Stimulated activated CD8-positive, alpha-beta memory T cell treated with anti-CD3 and anti-CD28 coated beads, Interleukin-4, amount 100 ng/mL, for 24 hours (primary cell): Measurements from ENCODE around the gene CCNDBP1.
"Not testable (repeated sequence)": the region's sequence is repeated elsewhere in the genome, so short reads cannot be mapped to it uniquely, and the experiment has no call there.

Experiments
- DNase-seq: peaks from one replicate; pipeline ENCODE4 v3.0.0-alpha.2; 2020; ENCODE audit warnings: low read depth

CCNDBP1 gene

GRCh38 chr15:43193710-43194109 lies 8.5 kb downstream of the CCNDBP1 start:
- DNase-seq: no peak

GRCh38 chr15:43194795-43195194 lies 9.6 kb downstream of the CCNDBP1 start:
- DNase-seq: no peak

DNA sequence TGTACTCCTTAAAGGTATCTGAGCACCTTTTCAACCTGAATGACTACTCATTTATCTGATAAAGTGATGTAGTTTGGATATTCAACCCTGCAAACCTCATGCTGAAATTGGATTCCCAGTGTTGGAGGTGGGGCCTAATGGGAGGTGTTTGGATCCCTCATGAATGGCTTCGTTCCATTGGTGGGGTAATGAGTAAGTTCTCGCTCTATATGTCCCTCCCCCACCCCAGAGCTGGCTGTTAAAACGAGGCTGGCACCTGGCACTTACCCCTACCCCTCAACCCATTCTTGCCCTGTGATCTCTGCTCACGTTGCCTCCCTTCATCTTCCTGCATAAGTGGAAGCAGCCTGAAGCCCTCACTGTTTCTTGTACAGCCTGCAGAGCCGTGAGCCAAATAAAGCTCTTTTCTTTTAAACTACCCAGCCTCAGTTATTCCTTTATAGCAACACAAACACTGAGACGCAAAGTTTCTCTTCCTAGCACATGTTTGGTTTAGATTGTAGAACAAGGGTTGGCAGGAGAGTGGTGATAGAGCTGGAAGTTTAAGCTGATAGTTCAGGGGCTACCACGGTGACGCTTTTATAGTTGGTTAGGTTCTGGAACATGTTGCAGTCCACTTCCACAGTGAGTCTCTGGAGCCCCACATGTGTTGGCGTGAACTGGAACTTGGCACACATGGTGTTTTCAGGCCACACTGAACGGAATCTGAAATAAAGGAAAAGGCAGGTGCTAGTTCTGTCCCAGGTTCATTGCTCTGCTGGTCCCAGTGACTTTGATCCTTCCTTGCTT lies 11.8 kb downstream of the CCNDBP1 start:
- no peak for DNase-seq

DNA sequence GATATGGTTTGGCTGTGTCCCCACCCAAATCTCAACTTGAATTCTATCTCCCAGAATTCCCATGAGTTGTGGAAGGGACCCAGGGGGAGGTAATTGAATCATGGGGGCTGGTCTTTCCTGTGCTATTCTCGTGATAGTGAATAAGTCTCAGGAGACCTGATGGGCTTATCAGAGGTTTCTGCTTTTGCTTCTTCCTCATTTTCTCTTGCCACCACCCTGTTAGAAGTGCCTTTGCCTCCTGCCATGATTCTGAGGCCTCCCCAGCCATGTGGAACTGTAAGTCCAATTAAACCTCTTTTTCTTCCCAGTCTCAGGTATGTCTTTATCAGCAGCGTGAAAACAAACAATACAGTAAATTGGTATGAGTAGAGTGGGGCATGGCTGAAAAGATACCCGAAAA lies 12.6 kb downstream of the CCNDBP1 start:
- DNase-seq: not testable (repeated sequence)

DNA sequence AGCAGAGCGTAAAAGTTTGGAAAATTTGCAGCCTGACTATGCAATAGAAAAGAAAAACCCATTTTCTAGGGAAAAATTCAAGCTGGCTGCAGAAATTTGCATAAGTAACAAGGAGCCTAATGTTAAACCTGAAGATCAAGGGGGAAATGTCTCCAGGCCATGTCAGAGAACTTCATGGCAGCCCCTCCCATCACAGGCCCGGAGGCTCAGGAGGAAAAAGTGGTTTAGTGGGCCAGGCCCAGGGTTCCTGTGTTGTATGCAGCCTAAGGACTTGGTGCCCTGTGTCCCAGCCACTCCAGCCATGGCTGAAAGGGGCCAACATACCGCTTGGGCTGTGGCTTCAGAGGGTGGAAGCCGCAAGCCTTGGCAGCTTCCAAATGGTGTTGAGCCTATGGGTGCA lies 13.4 kb downstream of the CCNDBP1 start:
- not testable (repeated sequence) for DNase-seq

DNA sequence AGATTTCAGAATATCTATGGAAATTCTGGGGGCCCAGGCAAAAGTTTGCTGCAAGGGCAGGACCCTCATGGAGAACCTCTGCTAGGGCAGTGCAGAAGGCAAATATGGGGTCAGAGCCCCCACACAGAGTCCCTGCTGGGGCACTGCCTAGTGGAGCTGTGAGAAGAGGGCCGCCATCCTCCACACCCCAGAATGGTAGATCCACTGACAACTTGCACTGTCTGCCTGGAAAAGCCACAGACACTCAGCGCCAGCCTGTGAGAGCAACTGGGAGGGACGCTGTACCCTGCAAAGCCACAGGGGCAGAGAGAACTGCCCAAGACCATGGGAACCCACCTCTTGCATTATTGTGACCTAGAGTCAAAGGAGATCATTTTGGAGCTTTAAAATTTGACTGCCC lies 13.8 kb downstream of the CCNDBP1 start:
- DNase-seq: no peak

- DNase-seq: no peak
These were observed 14.8 kb downstream of the CCNDBP1 start for GRCh38 chr15:43199945-43200488.

DNA sequence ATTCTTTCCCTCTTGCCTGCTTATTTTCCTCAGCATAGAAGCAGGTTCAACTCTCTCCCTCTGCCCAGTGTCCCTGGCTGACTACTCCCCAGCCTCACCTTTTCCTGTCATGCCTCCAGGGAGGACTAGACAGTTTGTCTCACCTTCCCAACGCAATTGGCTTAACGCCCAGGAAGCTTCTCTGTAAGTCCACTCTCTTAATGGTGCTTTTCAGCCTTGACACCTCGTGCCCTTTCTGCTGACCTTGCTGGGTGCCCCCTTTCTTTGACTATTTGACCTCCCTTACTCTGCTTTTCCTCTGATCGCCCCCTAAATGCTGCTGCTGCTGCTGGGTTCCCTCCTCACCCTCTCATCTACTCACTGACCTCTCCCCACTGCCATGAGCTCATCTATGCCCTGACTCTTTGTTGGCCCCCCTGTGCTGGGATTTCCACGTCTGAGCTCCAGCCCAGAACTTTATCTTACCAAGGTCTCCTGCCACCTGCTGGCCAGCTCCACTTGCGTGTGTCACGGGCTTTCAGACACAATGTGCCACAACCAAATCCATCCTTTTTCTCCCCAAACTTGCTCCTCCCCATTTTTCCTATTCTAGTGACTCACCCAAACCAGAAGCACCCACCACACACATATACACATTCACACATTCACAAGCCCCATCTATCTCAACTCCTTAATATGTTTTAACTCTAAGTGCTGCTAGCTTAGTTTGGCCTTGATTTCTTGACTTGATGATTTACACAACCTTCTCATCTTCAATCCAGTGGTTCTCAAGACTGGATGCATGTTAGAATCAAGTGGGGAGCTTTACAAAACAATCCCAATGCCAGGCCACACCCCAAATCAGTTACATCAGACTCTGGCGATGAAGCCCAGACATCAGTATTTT lies 19.1 kb downstream of the CCNDBP1 start:
- DNase-seq: peak; percentile 24

- no peak for DNase-seq
These were observed 20.9 kb downstream of the CCNDBP1 start for GRCh38 chr15:43206054-43206453.

DNA sequence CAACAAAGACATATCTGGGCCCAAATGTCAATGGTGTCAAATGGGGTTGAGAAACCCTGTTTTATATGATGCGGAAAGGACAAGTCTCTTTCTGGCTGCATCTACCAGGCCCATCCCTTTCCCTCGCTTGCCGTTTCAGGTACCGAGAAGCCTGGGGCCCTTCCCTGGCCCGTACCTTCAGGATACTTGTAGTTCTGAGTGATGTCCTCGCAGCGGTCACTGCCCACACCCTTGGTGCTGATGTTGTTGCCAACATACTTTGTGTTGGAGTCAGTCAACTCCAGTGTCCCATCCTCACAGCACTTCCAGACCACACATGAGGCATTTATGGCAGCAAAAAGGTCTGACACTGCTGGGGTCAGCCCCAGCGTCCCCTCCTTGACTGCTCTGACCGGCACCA lies 21.8 kb downstream of the CCNDBP1 start:
- no peak for DNase-seq

DNA sequence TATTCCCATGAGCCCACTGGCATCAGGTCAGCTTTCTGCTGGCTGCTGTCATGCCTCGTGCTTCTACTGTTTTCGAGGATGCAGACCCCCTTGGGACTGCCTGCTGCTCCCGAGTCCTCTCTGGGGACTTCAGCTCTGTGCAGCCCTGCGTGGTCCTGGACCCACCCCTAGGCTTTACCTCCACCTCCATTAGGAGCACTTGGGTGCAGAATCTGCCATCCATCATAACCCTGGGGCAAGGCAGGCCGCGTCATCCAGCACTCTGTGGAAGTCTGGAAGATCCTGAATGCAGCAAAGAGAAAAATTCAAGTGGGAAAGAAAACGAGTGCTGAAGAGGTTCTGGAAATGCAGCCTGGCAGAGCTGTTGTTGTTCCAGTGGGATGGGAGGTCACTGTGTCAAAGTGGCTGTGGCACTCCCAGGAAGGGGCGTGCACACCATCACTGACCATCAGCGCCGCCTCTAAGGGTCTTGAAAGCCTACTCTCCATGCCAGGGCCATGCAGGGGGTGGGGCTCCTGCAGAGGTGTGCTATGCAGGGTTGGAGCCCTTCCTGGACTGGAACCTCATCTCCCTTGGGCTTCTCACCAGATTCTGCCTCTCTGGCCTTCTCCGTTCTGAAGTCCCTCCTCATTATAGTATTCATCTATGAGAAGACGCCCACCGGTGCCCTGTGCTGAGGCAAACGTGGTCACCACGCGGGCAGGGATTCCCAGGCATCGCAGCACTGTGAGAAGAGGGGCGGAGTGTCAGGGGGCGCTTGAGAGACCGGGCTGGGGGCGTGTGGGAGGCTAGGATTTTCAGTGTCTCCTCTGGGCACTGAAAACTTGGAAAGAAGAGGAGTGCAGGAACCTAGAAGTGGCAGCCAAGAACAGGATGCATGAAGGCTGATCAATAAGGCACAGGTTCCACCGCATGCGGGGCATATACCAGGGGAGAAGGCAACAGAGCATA lies 23.1 kb downstream of the CCNDBP1 start:
- no peak for DNase-seq

DNA sequence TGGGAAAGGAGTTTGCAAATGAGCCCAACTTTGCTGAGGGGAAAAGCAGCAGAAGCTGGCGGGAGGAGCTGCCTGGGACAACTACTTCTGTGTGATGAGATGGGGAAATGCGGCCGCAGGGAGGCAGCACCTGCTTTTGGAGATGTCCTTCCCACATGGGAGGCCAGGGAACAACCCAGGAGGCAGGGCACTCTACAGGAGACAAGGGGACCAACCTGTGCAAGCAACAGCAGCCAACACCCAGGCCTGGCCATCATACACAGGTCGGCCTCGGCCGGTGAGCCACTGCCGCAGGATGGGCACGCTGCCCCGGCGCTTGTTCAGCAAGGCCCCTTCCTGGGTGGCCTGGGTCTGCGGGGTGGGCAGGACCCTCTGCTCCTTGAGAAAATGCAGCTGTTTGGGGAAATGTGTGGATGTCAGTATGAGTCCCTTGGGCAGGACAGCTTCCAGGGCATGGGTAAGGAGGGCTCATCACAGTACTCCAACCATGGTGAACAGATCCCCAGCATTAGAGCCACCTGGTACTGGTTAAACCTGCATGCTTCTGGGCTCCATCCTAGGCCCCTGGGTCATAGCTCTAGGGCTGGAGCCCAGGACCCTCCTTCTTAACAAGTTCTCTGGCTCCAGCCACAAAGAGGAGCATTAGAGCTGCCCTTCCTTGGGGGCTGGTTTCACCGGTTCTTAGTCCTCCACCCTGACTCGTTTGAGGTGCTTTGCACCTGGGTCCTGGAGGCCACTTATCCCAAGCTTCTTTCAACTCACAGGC lies 24.0 kb downstream of the CCNDBP1 start:
- no peak for DNase-seq

GRCh38 chr15:43210172-43210745 lies 25.1 kb downstream of the CCNDBP1 start:
- no peak for DNase-seq

DNA sequence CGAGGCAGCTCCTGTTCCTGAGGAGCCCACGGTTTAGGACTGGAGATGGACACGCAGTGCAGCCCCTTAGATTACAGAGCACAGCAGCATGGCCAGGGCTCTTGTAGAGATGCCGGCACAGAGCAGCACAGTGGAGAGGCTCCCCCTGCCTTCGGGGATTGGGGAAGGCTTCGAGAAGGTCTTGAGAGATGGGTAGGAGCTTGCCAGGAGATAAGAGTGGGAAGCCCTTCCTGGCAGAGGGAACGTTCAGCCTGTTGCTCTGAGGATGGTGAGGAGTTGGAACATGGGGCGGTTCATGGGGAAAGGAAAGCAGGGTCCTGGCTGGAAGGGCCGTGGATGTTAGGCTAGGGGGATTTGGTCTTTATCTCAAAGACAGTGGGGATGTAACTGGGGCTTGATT lies 25.6 kb downstream of the CCNDBP1 start:
- DNase-seq: no peak

- no peak for DNase-seq
These were observed 26.1 kb downstream of the CCNDBP1 start for GRCh38 chr15:43211224-43211735.

DNA sequence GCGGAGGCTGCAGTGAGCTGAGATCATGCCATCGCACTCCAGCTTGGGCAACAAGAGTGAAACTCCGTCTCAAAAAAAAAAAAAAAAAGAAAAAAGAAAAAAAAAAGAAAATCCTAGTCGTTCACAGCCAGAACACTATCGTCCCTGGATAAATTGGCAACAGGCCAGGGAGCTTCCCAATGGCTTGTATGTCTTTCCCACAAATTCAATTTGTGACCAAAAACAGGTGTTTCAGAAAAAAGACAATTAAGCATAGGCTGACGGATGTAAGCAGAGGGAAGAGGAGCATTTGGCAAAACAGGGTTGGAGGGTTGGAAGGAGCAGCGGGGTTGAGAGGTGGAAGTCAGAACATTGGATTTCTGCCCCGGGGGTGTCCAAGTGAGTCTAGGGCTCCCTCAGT lies 27.1 kb downstream of the CCNDBP1 start:
- no peak for DNase-seq

- no peak for DNase-seq
These were observed 27.7 kb downstream of the CCNDBP1 start for GRCh38 chr15:43212951-43213350.

DNA sequence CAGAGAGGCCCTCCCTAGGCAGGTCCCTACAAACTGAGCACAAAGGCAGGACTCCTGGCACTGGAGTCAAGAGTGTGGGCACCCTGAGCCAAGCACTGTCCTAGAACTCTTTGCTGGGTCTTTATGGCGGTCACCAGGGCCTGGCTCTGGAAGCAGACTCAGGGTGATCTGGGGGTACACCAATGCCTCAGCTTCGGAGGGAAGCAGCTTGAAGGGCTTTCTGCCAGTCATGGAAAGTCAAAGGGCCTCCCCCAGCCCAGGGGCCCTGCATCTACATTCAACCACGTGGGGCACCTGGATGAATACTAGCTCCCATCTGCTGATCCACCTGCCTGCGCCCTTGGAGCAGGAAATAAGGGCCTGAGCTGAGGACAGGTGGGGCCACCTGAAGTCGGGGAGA lies 28.3 kb downstream of the CCNDBP1 start:
- no peak for DNase-seq

DNA sequence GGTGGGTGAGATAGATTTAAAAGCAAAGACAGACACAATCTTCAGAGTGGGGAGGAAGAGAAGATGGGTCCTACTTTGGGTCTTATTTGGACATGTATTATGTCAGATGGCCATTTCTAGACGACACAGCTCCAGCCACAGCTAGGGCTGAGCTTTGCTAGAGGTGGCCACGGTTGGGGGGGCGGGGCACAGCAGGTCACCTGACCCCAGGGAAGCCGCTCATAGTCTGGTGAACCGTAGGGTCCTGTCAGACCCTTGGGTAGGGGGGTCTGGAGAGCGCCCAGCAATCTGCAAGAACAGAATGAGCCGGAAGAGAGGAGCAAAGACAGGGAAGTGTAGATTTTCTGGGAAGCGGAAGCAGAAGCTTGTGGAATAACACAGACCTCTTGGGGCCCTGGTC lies 29.0 kb downstream of the CCNDBP1 start:
- DNase-seq: no peak

DNA sequence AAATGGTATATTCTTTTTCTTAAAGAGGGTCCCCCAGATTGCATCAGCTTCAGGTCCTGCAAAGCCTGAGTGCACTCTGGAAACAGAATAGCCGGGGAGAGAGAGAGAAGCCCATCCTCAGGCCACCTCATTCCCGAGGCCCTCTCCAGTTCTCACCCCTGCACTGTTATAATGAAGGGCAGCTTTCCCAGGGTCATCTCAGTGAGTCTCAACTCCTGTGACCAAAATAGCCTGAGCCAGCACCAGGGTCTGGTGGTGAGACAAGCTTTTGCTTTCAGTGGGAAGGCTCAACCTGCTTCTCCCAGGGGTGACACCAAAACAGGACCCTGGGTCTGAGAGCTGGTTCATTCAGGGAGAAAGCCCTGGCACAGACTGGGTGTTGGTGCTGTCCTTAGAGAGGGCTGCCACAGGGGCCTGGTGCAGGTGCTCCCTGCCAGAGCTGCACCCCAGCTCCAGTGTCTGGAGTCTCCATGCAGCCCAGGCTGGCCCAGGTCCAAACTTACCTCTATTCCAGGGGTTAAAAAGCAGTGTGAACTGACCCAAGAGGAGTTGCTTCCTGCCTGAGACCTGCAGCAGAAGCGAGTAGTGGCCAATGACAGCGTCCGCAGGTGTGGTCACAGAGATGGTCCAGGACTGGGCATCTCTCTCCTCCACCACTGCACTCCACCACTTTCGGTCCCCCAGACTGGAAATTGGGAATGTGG lies 29.5 kb downstream of the CCNDBP1 start:
- DNase-seq: no peak
